PC-3 (cell line): Measurements from ENCODE around the gene PADI6. TPM values are rescaled to one million over a fixed set of nuclear protein-coding genes. Genes with fewer than 3 reads are reported as not detected.
A peak's percentile ranks its signal among the peaks of the same experiment; 100 is the strongest.

Experiments
- ATAC-seq: fragments of 200-7000 bp; cut with Tn5 transposase; 2 replicates; pipeline ENCODE4 v1.9.1; 2020; ENCODE audit warnings: mild to moderate bottlenecking, moderate library complexity
- BruUV-seq: library from RNA; stranded (reverse); fragments of 400-500 nt; replicated peaks from 2 replicates; lab custom pipeline; 2021; lab: Mats Ljungman, UMichigan
- CTCF ChIA-PET: fragments of 300-600 bp; sonication (Branson Sonifier 250); formaldehyde crosslinking; loops from one replicate; lab custom pipeline; 2022; ENCODE audit warnings: antibody characterized with exemption; lab: Charles Lee
- POLR2A ChIA-PET: fragments of 300-600 bp; sonication (Branson Sonifier 250); formaldehyde crosslinking; loops from one replicate; lab custom pipeline; 2022; ENCODE audit warnings: antibody characterized with exemption; ENCODE audit not compliant: unreplicated experiment; lab: Charles Lee
- DNase-seq: peaks from one replicate; pipeline ENCODE4 v3.0.0-alpha.2; 2015
- H2AFZ ChIP-seq: fragments of 300-600 bp; sonication (generic); 2 replicates; pipeline ENCODE4 v1.6.0; 2016; ENCODE audit warnings: antibody characterized with exemption, low read length
- H3F3A ChIP-seq: fragments of 300-600 bp; sonication (generic); one replicate; pipeline ENCODE4 v1.6.0; 2017; ENCODE audit warnings: antibody characterized with exemption, low read length, control low read depth, mild to moderate bottlenecking; ENCODE audit not compliant: unreplicated experiment
- H3K27ac ChIP-seq: fragments of 300-600 bp; sonication (generic); 2 replicates; pipeline ENCODE4 v1.5.1; 2016; ENCODE audit warnings: mild to moderate bottlenecking, low read length
- H3K27me3 ChIP-seq: fragments of 300-600 bp; sonication (generic); 2 replicates; pipeline ENCODE4 v1.6.1; 2016; ENCODE audit warnings: low read length, mixed read lengths
- H3K36me3 ChIP-seq: fragments of 300-600 bp; sonication (generic); 2 replicates; pipeline ENCODE4 v1.6.1; 2016; ENCODE audit warnings: low read depth, mixed run types, low read length, mixed read lengths
- H3K4me1 ChIP-seq: fragments of 300-600 bp; sonication (generic); 2 replicates; pipeline ENCODE4 v1.5.1; 2016; ENCODE audit warnings: low read length; ENCODE audit not compliant: insufficient read depth
- H3K4me2 ChIP-seq: fragments of 300-600 bp; sonication (generic); 2 replicates; pipeline ENCODE4 v1.6.0; 2016; ENCODE audit warnings: low read length
- H3K4me3 ChIP-seq: fragments of 300-600 bp; sonication (generic); 2 replicates; pipeline ENCODE4 v1.5.1; 2016; ENCODE audit warnings: mild to moderate bottlenecking, low read length, mixed read lengths
- H3K79me2 ChIP-seq: fragments of 300-600 bp; sonication (generic); 2 replicates; pipeline ENCODE4 v1.6.1; 2017; ENCODE audit warnings: low read length, mixed read lengths
- H3K9ac ChIP-seq: fragments of 300-600 bp; sonication (generic); 2 replicates; pipeline ENCODE4 v1.6.0; 2016; ENCODE audit warnings: mild to moderate bottlenecking, low read length
- H3K9me2 ChIP-seq: fragments of 300-600 bp; sonication (generic); replicated peaks from 2 replicates; pipeline ENCODE4 v1.6.1; 2016; ENCODE audit warnings: mixed run types, low read length, mixed read lengths
- H3K9me3 ChIP-seq: fragments of 300-600 bp; sonication (generic); 2 replicates; pipeline ENCODE4 v1.6.1; 2016; ENCODE audit warnings: low read length, mixed read lengths
- H4K20me1 ChIP-seq: fragments of 300-600 bp; sonication (generic); 2 replicates; pipeline ENCODE4 v1.6.1; 2016; ENCODE audit warnings: low read length, mixed read lengths
- CTCF ChIP-seq: fragments of 300-600 bp; sonication (generic); conservative IDR thresholded peaks from 2 replicates; pipeline ENCODE4 v1.5.1; 2017; ENCODE audit warnings: antibody characterized with exemption, low read depth, mild to moderate bottlenecking, low read length
- EZH2 ChIP-seq: fragments of 300-600 bp; sonication (generic); IDR thresholded peaks from one replicate; pipeline ENCODE4 v1.6.1; 2017; ENCODE audit warnings: antibody characterized with exemption, mild to moderate bottlenecking, low read length; ENCODE audit not compliant: unreplicated experiment
- EZH2phosphoT487 ChIP-seq: fragments of 300-600 bp; sonication (generic); IDR thresholded peaks from 2 replicates; pipeline ENCODE4 v1.6.1; 2018; ENCODE audit warnings: mild to moderate bottlenecking, antibody characterized with exemption, low read length, borderline replicate concordance
- intact Hi-C: fragments of 100-400 bp; cut with micrococcal nuclease; formaldehyde crosslinking; loops from 2 replicates; pipeline ENCODE4 v1.9.0; 2023
- total RNA-seq: library from RNA; depleted of rRNA; stranded (reverse); fragments of >200 nt; gene quantifications from 2 replicates; pipeline ENCODE4 v1.2.3, GENCODE V29; 2014

Gene PADI6
- total RNA-seq, 1 experiment from 2014 or later = not detected

GRCh38 chr1:17363771-17364170 is 8.2 kb upstream of the PADI6 start:
- ChIA-PET CTCF (no interaction called here), POLR2A (no interaction called here)

GRCh38 chr1:17365293-17365692 is 6.7 kb upstream of the PADI6 start:
- ChIA-PET CTCF (no interaction called here), POLR2A (no interaction called here)
- H3K9me2 ChIP-seq = no peaks in the 10 kb centered on the region
- BruUV-seq = no TSS peak
- ATAC-seq (no peak), DNase-seq (peak; percentile 27)
- no peaks in the 10 kb centered on the region for H3F3A ChIP-seq
- no peaks in the 10 kb centered on the region for H3K79me2 ChIP-seq
- no peaks in the 10 kb centered on the region for H3K9me3 ChIP-seq
- H3K9ac ChIP-seq = no peak overlapping the region
- H3K27ac ChIP-seq = no peak overlapping the region
- H3K4me1 ChIP-seq = peaks cover 19% of the 10 kb centered on the region
- no peaks in the 10 kb centered on the region for H3K36me3 ChIP-seq
- no peaks in the 10 kb centered on the region for H4K20me1 ChIP-seq
- TF ChIP-seq EZH2phosphoT487 (no peak), EZH2 (no peak), CTCF (no peak)
- intact Hi-C loops = no loop called here
- no peak overlapping the region for H3K4me3 ChIP-seq
- no peak overlapping the region for H3K4me2 ChIP-seq
- H2AFZ ChIP-seq = no peak overlapping the region
- H3K27me3 ChIP-seq = no peaks in the 10 kb centered on the region

More at GRCh38 chr1:17363771-17364170, 8.2 kb upstream of the PADI6 start:
- Histone ChIP-seq H3F3A (no peaks in the 10 kb centered on the region), H4K20me1 (no peaks in the 10 kb centered on the region), H3K27me3 (no peaks in the 10 kb centered on the region), H3K9ac (no peak overlapping the region), H3K36me3 (no peaks in the 10 kb centered on the region), H2AFZ (no peak overlapping the region), H3K4me2 (no peak overlapping the region), H3K4me1 (peaks cover 4% of the 10 kb centered on the region), H3K79me2 (no peaks in the 10 kb centered on the region), H3K9me2 (no peaks in the 10 kb centered on the region), H3K27ac (no peak overlapping the region), H3K9me3 (no peaks in the 10 kb centered on the region), H3K4me3 (no peak overlapping the region)
- no TSS peak for BruUV-seq
- ATAC-seq (no peak), DNase-seq (no peak)
- TF ChIP-seq EZH2phosphoT487 (no peak), CTCF (no peak), EZH2 (no peak)
- intact Hi-C loops = no loop called here

- ChIA-PET POLR2A (no interaction called here), CTCF (interaction anchor here (0.5 to 1.4 kb wide), 2 partner anchors 128 to 132 kb away, joined by 3 read pairs; no protein-coding TSS in a partner anchor)
- H3K4me2 ChIP-seq = peak overlapping the region; percentile 43
- peak overlapping the region; percentile 38 for H3K9ac ChIP-seq
- H2AFZ ChIP-seq = 0 out of 2 replicates have a peak overlapping the region, but pooled peaks have one; percentile 10
- no peaks in the 10 kb centered on the region for H3K27me3 ChIP-seq
- no peaks in the 10 kb centered on the region for H3F3A ChIP-seq
- H3K9me2 ChIP-seq = no peaks in the 10 kb centered on the region
- H3K9me3 ChIP-seq = no peaks in the 10 kb centered on the region
- H3K27ac ChIP-seq = peak overlapping the region; percentile 74
- H3K79me2 ChIP-seq = no peaks in the 10 kb centered on the region
- DNase-seq = peak; percentile 91
- peaks cover 28% of the 10 kb centered on the region for H3K4me1 ChIP-seq
- BruUV-seq = no TSS peak
- no peaks in the 10 kb centered on the region for H4K20me1 ChIP-seq
- no peak overlapping the region for H3K4me3 ChIP-seq
- intact Hi-C loops = no loop called here
- no peaks in the 10 kb centered on the region for H3K36me3 ChIP-seq
- peak; percentile 97 for ATAC-seq
- no peak for TF ChIP-seq EZH2
- no peak for TF ChIP-seq EZH2phosphoT487
- no peak for TF ChIP-seq CTCF
Observed at GRCh38 chr1:17369466-17369865, 2.5 kb upstream of the PADI6 start.
